Muscle layer of colon (tissue), 2 donors: ENCODE measurements around the gene SALL3.
"Not testable (repeated sequence)": the region's sequence is repeated elsewhere in the genome, so short reads cannot be mapped to it uniquely, and the experiment has no call there.

Experiments used
- H3K27ac ChIP-seq: one replicate; pipeline ENCODE4 v1.7.0; 2013; ENCODE audit warnings: low read depth, mild to moderate bottlenecking, low read length, moderate library complexity
- H3K27me3 ChIP-seq, 2 donors: one replicate each; pipeline ENCODE4 v1.7.0; 2013; ENCODE audit warnings: low read length in 2 of 2, mild to moderate bottlenecking in 2 of 2; ENCODE audit not compliant: insufficient read depth in 2 of 2, control insufficient read depth in 1 of 2
- H3K36me3 ChIP-seq: one replicate; pipeline ENCODE4 v1.7.0; 2013; ENCODE audit warnings: mild to moderate bottlenecking, low read length; ENCODE audit not compliant: insufficient read depth
- H3K4me1 ChIP-seq: one replicate; pipeline ENCODE4 v1.7.0; 2013; ENCODE audit warnings: mild to moderate bottlenecking, low read length; ENCODE audit not compliant: insufficient read depth
- H3K4me3 ChIP-seq, 2 donors: one replicate each; pipeline ENCODE4 v1.7.0; 2013; ENCODE audit warnings: low read length in 2 of 2, low read depth in 1 of 2, mild to moderate bottlenecking in 1 of 2, moderate library complexity in 1 of 2
- H3K9ac ChIP-seq: one replicate; pipeline ENCODE4 v1.7.0; 2013; ENCODE audit warnings: low read length
- H3K9me3 ChIP-seq: one replicate; pipeline ENCODE4 v1.7.0; 2013; ENCODE audit warnings: mild to moderate bottlenecking, low read length
- donor health status: abdominal sarcoma.
- donor health status: Adenocarcinoma of cecum.

SALL3 gene

DNA sequence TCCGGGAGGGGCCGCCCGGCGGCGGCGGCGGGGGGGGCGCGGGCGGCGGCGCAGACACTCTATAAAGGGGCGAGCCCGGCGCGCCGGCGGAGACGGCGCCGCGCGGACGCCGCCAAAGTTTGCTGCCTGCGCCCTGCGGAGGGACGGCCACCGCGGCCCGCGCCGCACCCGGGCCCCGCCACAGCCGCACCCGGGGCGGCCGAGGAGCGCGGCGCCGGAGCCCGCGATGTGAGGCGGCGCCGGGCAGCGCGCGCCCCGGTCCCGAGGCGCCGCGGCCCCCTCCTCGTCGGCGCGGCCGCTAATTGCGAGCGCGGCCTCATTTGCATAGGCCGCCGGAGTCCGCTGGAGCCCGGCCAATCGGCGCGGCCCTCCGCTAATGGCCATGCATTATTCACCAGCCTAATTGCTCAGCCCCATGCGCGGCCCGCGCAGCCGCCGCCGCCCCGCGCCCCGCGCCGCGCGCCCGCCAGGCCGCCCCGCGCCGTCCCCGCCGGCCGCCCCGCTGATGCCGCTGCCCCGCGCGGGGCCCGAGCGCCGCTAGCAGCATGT, at the start of gene SALL3:
SALL3 (plus strand) TSS at position 89 of the 549 bp plus-strand sequence; CDS start at position 546, 457 bp downstream.
- Histone ChIP-seq H3K4me3 (no peak within 1 kb of the TSS), H3K9me3 (peaks cover 7% of the 10 kb centered on the region), H3K27ac (no peak within 1 kb of the TSS), H3K4me1 (no peaks in the 10 kb centered on the region), H3K36me3 (no peaks in the 10 kb centered on the region), H3K9ac (no peak within 1 kb of the TSS), H3K27me3 (peaks cover 44 to 74% of the 10 kb centered on the region in 2 donors)

DNA sequence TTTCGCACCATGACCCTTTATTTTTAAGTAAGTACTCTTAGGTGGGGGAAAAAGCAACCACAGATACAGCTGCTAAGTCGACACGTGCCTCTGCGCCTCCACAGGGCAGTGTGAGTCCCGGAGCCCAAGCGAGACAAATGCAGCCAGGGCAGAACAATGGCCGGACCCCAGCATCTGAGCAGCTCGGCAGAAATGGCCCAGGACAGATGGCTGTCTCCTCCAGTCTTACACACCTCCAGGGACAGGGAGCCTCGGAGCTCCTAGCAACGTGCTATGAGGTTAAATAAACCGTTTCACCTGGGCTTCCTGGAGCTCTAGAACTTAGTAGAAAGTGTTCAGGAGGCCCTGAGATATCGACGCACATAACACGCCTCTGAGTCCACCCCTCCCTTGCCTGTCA, 47.3 kb upstream of the SALL3 start:
- Histone ChIP-seq H3K9me3 (no peaks in the 10 kb centered on the region), H3K36me3 (no peaks in the 10 kb centered on the region), H3K27me3 (no peaks in the 10 kb centered on the region), H3K27ac (no peak overlapping the region), H3K4me1 (no peaks in the 10 kb centered on the region), H3K4me3 (no peak overlapping the region), H3K9ac (no peak overlapping the region)

- H3K9me3 ChIP-seq = no peaks in the 10 kb centered on the region
- no peaks in the 10 kb centered on the region for H3K27me3 ChIP-seq
- H3K4me1 ChIP-seq = no peaks in the 10 kb centered on the region
- no peak overlapping the region for H3K9ac ChIP-seq
- H3K27ac ChIP-seq = no peak overlapping the region
- no peak overlapping the region for H3K4me3 ChIP-seq
- H3K36me3 ChIP-seq = no peaks in the 10 kb centered on the region
Observed at GRCh38 chr18:78934003-78934402, 45.6 kb upstream of the SALL3 start.

- Histone ChIP-seq H3K27me3 (no peaks in the 10 kb centered on the region), H3K27ac (no peak overlapping the region), H3K4me3 (no peak overlapping the region), H3K9me3 (no peaks in the 10 kb centered on the region), H3K36me3 (no peaks in the 10 kb centered on the region), H3K4me1 (no peaks in the 10 kb centered on the region), H3K9ac (no peak overlapping the region)
Observed at GRCh38 chr18:78934551-78935225, 44.9 kb upstream of the SALL3 start.

- Histone ChIP-seq H3K9ac (no peak overlapping the region), H3K4me3 (no peak overlapping the region), H3K4me1 (no peaks in the 10 kb centered on the region), H3K36me3 (no peaks in the 10 kb centered on the region), H3K9me3 (no peaks in the 10 kb centered on the region), H3K27me3 (no peaks in the 10 kb centered on the region), H3K27ac (no peak overlapping the region)
Observed at GRCh38 chr18:78935406-78935805, 44.2 kb upstream of the SALL3 start.

DNA sequence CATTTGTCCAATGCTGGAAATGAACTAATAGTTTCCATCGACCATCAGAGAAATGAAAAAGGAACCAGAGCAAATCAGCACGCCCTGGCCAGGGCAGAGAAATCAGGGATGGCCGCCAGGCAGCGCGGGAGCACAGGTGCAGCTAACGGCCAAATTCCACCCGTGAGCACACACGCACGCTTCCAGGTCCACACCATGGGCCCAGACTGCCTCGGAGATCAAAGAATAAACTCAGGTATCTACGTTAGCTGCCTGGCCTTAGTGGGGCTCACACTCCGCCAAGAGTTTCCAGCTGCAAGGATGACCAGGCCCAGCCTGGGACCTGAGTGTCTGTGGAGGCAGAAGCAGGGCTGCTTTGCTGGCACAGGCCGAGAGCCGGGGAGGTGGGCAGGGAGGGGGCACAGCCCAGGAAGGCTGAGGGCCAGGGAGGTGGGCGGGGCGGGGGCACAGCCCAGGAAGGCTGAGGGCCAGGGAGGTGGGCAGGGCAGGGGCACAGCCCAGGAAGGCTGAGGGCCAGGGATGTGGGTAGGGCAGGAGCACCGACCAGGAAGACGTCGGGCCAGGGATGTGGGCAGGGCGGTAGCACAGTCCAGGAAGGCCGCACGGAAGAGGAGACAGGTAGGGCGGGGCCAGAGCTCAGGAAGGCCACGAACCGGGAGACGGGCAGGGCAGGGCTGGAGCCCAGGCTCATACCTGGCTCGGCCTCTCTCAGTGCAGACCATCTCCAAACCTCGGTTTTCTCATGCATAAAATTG, 43.2 kb upstream of the SALL3 start:
- H3K9me3 ChIP-seq = no peaks in the 10 kb centered on the region
- H3K4me3 ChIP-seq = no peak overlapping the region
- H3K9ac ChIP-seq = no peak overlapping the region
- no peaks in the 10 kb centered on the region for H3K27me3 ChIP-seq
- H3K4me1 ChIP-seq = no peaks in the 10 kb centered on the region
- H3K27ac ChIP-seq = no peak overlapping the region
- no peaks in the 10 kb centered on the region for H3K36me3 ChIP-seq

- no peak overlapping the region for H3K9ac ChIP-seq
- no peak overlapping the region for H3K4me3 ChIP-seq
- no peaks in the 10 kb centered on the region for H3K36me3 ChIP-seq
- H3K27me3 ChIP-seq = no peaks in the 10 kb centered on the region
- no peaks in the 10 kb centered on the region for H3K9me3 ChIP-seq
- no peak overlapping the region for H3K27ac ChIP-seq
- no peaks in the 10 kb centered on the region for H3K4me1 ChIP-seq
Observed at GRCh38 chr18:78937166-78937565, 42.5 kb upstream of the SALL3 start.

DNA sequence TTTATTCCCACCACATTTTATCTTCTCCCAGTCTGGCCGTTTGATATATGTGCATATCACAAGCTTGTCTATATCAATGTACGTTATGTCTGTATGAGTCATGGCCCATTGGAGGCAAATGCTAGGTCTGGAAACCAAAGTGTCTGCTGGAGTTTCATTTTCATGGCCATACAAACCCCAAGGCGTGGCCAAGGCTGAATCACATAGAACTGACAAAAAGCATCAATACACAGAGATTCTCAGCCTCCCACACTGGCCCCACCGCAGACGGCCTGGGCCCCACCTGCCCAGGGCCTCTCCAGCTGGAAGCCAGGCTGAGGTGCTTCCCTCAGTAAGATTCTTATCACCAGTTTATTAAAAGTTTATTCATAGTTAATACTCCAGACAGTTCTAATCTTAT, 40.5 kb upstream of the SALL3 start:
- Histone ChIP-seq H3K9ac (no peak overlapping the region), H3K4me3 (no peak overlapping the region), H3K4me1 (no peaks in the 10 kb centered on the region), H3K27me3 (no peaks in the 10 kb centered on the region), H3K36me3 (no peaks in the 10 kb centered on the region), H3K27ac (no peak overlapping the region), H3K9me3 (no peaks in the 10 kb centered on the region)

DNA sequence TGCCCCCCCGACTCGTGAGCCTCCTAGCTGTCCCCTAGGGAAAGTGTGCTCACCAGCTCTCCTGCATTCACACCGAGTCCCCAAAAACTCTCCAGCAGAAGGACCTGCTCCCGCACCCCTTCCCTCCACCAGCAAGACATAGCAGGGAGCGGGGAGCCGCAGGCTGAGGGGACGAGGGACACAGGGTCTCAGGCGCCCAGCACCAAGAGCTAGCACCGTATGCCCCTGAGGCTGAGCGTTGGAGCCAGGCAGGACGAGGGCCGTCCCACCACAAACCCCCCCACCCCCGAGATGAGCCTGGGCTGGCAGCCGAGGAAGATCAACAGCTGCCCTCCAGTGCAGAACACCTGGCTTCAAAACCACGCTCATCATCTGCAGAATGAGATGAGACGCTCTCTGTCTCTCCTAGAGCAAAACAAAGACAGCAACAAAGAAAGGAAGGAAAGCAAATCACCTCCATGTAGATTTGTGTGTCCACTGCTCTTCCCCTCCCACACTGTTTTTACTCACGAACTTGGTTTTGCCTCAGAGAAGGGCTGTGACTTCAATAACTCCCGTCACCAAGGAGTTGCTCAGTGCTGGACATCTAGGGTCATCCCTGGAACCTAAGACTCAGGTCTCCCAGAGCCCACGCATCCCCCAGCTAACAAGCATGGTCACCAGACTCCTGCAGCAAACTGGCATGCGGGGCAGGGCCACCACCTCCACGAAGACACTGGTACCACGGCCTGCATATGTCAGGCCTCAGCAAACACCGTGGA, 39.7 kb upstream of the SALL3 start:
- no peaks in the 10 kb centered on the region for H3K4me1 ChIP-seq
- no peaks in the 10 kb centered on the region for H3K9me3 ChIP-seq
- no peaks in the 10 kb centered on the region for H3K36me3 ChIP-seq
- no peak overlapping the region for H3K9ac ChIP-seq
- no peak overlapping the region for H3K4me3 ChIP-seq
- no peak overlapping the region for H3K27ac ChIP-seq
- no peaks in the 10 kb centered on the region for H3K27me3 ChIP-seq

DNA sequence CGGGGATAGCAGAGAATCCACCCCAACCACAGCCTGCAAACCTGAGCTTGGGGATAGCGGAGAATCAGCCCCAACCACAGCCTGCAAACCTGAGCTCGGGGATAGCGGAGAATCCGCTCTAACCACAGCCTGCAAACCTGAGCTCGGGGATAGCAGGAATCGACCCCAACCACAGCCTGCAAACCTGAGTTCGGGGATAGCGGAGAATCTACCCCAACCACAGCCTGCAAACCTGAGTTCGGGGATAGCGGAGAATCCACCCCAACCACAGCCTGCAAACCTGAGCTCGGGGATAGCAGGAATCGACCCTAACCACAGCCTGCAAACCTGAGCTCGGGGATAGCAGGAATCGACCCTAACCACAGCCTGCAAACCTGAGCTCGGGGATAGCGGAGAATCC, 37.4 kb upstream of the SALL3 start:
- not testable (repeated sequence) for H3K9me3 ChIP-seq, H3K36me3 ChIP-seq, H3K4me3 ChIP-seq, H3K27me3 ChIP-seq, H3K9ac ChIP-seq, H3K4me1 ChIP-seq, H3K27ac ChIP-seq

- no peak overlapping the region for H3K4me3 ChIP-seq
- H3K9ac ChIP-seq = no peak overlapping the region
- no peaks in the 10 kb centered on the region for H3K27me3 ChIP-seq
- H3K36me3 ChIP-seq = no peaks in the 10 kb centered on the region
- H3K27ac ChIP-seq = no peak overlapping the region
- no peaks in the 10 kb centered on the region for H3K9me3 ChIP-seq
- no peaks in the 10 kb centered on the region for H3K4me1 ChIP-seq
Observed at GRCh38 chr18:78945628-78946027, 34.0 kb upstream of the SALL3 start.
